ENCODE measurements around the gene CD109.
A peak's percentile ranks its signal among the peaks of the same experiment; 100 is the strongest.

CD109 gene

GRCh38 chr6:73656531-73657145, 39.4 kb upstream of the CD109 start:
- no peak for TF ChIP-seq CTCF (IDR thresholded peaks at IDR 0.05; ENCODE audit: low read length, missing control alignments)
- H3K4me3 ChIP-seq (replicated peaks; ENCODE audit: low read depth, low read length): no peak overlapping the region
- DNase-seq (ENCODE audit: low read depth): no peak

- no peak for DNase-seq (ENCODE audit: low read depth)
- TF ChIP-seq CTCF (IDR thresholded peaks at IDR 0.05; ENCODE audit: low read length, missing control alignments): no peak
- no peak overlapping the region for H3K4me3 ChIP-seq (replicated peaks; ENCODE audit: low read depth, low read length)
These were observed 38.8 kb upstream of the CD109 start for GRCh38 chr6:73657201-73657600.

DNA sequence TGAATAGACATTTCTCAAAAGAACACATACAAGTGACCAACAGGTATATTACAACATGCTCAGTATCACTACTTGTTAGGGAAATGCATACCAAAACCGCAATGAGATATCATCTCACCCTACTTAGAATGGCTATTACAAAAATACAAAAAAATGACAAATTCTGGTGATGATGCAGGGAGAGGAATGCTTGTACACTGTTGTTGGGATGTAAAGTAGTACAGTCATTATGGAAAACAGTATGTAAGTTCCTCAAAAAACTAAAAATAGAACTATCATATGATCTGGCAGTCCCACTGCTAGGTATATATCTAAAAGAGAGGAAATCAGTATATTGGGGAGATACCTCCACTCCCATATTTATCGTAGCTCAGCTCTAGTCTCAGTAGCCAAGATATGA, 31.3 kb upstream of the CD109 start:
- no peak overlapping the region for H3K4me3 ChIP-seq (replicated peaks; ENCODE audit: low read depth, low read length)
- TF ChIP-seq CTCF (IDR thresholded peaks at IDR 0.05; ENCODE audit: low read length, missing control alignments): no peak
- DNase-seq (ENCODE audit: low read depth): no peak

DNA sequence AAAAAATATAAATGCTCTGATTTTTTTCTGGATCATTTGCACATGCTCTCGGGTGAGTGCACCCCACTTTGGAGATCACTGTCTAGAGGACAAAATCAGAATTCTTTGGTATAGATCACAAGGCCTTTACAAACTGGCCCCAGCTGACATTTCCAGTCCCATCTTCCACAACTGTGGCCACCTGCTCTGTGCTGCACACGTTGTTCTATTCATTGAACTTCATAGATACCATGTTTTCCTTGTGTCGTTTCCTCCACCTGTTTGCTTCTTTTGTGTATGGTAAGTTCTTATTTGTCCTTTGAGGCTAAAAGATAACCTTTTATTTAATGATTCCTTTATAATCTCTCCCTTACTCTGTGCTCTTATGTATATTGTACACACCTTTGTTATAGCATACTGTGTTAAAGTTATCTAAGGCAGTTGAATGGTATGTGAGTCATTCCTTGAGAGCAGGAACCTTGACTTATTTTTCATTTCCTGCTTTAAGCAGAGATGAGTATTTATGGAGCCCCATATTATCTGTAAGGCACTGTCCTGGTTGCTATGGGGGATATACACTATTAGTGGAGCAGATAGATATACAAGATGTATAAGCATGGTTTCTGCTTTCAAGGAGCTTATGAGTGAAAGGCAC, 30.2 kb upstream of the CD109 start:
- H3K4me3 ChIP-seq (replicated peaks; ENCODE audit: low read depth, low read length): no peak overlapping the region
- DNase-seq (ENCODE audit: low read depth): peak; percentile 34
- TF ChIP-seq CTCF (IDR thresholded peaks at IDR 0.05; ENCODE audit: low read length, missing control alignments): no peak

- TF ChIP-seq CTCF (IDR thresholded peaks at IDR 0.05; ENCODE audit: low read length, missing control alignments): no peak
- peak; percentile 76 for DNase-seq (ENCODE audit: low read depth)
- no peak overlapping the region for H3K4me3 ChIP-seq (replicated peaks; ENCODE audit: low read depth, low read length)
These were observed 29.6 kb upstream of the CD109 start for GRCh38 chr6:73666393-73666792.

DNA sequence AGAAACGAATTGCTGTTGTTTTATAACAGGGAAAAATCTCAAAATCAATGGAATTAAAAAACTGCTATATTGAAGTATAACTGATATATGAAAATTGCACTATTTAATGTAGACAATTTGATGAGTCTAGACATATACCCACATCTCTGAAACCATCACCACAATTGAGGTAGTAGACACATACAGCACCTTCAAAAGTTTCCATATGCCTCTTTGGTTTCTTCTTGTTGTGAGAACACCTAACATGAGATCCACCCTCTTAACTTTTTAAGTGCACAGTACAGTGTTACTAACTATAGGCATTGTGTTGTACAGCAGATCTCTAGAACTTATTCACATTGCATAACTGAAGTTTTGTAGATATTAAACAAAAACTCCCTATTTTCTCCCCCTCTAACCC, 28.2 kb upstream of the CD109 start:
- TF ChIP-seq CTCF (IDR thresholded peaks at IDR 0.05; ENCODE audit: low read length, missing control alignments): no peak
- no peak overlapping the region for H3K4me3 ChIP-seq (replicated peaks; ENCODE audit: low read depth, low read length)
- DNase-seq (ENCODE audit: low read depth): no peak

GRCh38 chr6:73669005-73669404, 27.0 kb upstream of the CD109 start:
- no peak overlapping the region for H3K4me3 ChIP-seq (replicated peaks; ENCODE audit: low read depth, low read length)
- TF ChIP-seq CTCF (IDR thresholded peaks at IDR 0.05; ENCODE audit: low read length, missing control alignments): no peak
- DNase-seq (ENCODE audit: low read depth): peak; percentile 24

Measured in fibroblast of pulmonary artery (primary cell).